ENCODE measurements around the gene THEM5.

- TF ChIP-seq CTCF (conservative IDR thresholded peaks at IDR 0.05 in 1 of 2, IDR thresholded peaks at IDR 0.05 in 1 of 2; ENCODE audit: extremely low read depth in 1 of 2, insufficient read depth in 1 of 2, low read depth in 1 of 2, low read length in 2 of 2) (no peak), EZH2 (IDR thresholded peaks at IDR 0.05; ENCODE audit: borderline replicate concordance, low read length) (no peak)
Observed at GRCh38 chr1:151902858-151903257, 49.3 kb upstream of the THEM5 start.

Data from mammary epithelial cell (primary cell).